Ovary (tissue), 9 donors: ENCODE measurements around the gene COL4A3. TPM values are rescaled to one million over a fixed set of nuclear protein-coding genes. Genes with fewer than 3 reads are reported as not detected.

Experiments
- DNase-seq, 5 donors: peaks; one replicate each; pipeline ENCODE4 v3.0.0-alpha.2; 2019 to 2020
- H3K27ac ChIP-seq, 2 donors: fragments of 200-600 bp; one replicate each; pipeline versions ENCODE4 v1.5.1 to v1.8.0; 2019 to 2022
- H3K27me3 ChIP-seq: fragments of 200-600 bp; one replicate; pipeline ENCODE4 v1.8.0; 2022
- H3K36me3 ChIP-seq: fragments of 200-600 bp; sonication (generic); one replicate; pipeline ENCODE4 v1.5.1; 2019
- H3K4me1 ChIP-seq: one replicate; pipeline ENCODE4 v1.8.1; 2013; ENCODE audit warnings: mild to moderate bottlenecking, moderate library complexity; ENCODE audit not compliant: insufficient read depth
- H3K4me3 ChIP-seq: fragments of 200-600 bp; sonication (generic); one replicate; pipeline ENCODE4 v1.5.1; 2017
- H3K9me3 ChIP-seq, 2 donors: fragments of 200-600 bp in 1 of 2; sonication (generic) in 1 of 2; one replicate each; pipeline versions ENCODE4 v1.5.1 to v1.8.1; 2013 to 2019; ENCODE audit warnings: mild to moderate bottlenecking in 1 of 2, moderate library complexity in 1 of 2
- CTCF ChIP-seq, 3 donors: fragments of 450-650 bp in 2 of 3; fragments of 200-600 bp in 1 of 3; IDR thresholded peaks; one replicate each; pipeline versions ENCODE4 v1.5.1 to v1.8.0; 2016 to 2022; ENCODE audit warnings: antibody characterized with exemption in 3 of 3, mild to moderate bottlenecking in 1 of 3
- EP300 ChIP-seq: sonication (generic); formaldehyde crosslinking; IDR thresholded peaks from one replicate; pipeline ENCODE4 v1.6.1; 2017; ENCODE audit warnings: antibody characterized with exemption
- POLR2A ChIP-seq: fragments of 450-650 bp; IDR thresholded peaks from one replicate; pipeline ENCODE4 v1.6.1; 2017; ENCODE audit warnings: antibody characterized with exemption, mild to moderate bottlenecking, moderate library complexity
- WGBS, 3 donors: extraction: QIAGEN DNeasy Blood & Tissue Kit in 1 of 3; methylation state at CpG; one replicate each; pipeline versions ENCODE4 v1.1.5 to v1.1.7; 2013 to 2017; 5-methylcytosine and 5-hydroxymethylcytosine counted together
- intact Hi-C, 4 donors: fragments of 100-400 bp; cut with DNase I; formaldehyde crosslinking; loops; one replicate each; pipeline versions ENCODE4 v1.11.0 to v1.15.1; 2022 to 2023
- polyA plus RNA-seq, 2 donors: library from polyadenylated mRNA; stranded (reverse); fragments of 200-250 nt in 1 of 2; fragments of 350-450 nt in 1 of 2; fragmentation: Illumina TruSeq in 1 of 2; extraction: RNeasy Lipid Tissue Mini Kit (QIAGEN cat#74804) in 1 of 2; gene quantifications; one replicate each; pipeline ENCODE4 v1.2.3, GENCODE V29; 2013 to 2014
- total RNA-seq, 7 donors: library from RNA; depleted of rRNA in 2 of 7; stranded (reverse); fragments of >200 nt in 2 of 7; fragmentation: NEBNext Ultra II Directional in 3 of 7; extraction: Animal tissue kit (Norgen Biotek cat#: 25700) in 3 of 7; gene quantifications; one replicate each; pipeline versions ENCODE4 v1.1.0 to v1.2.4, GENCODE V29; 2016 to 2023
- donor health status: DM: no; HTN: no; CAD: no; lungs with moderate emphysema.
- donor health status: DM: no; HTN: no; CAD: no.
- donor health status: Bipolar disorder and iron deficiency.
- donor health status: DM: yes; HTN: yes; CAD: no.
- donor health status: DM: no; HTN: no; CAD: no.
- donor health status: DM: yes; HTN: yes; CAD: no.

The COL4A3 gene
- total and polyA plus RNA-seq, 9 donors = 0.47 to 14.1 (median 2.9) TPM

GRCh38 chr2:227182765-227183164, 18.3 kb downstream of the COL4A3 start:
- no peak for TF ChIP-seq CTCF (IDR thresholded peaks at IDR 0.05)
- intact Hi-C loops = no loop called here
- Histone ChIP-seq H3K4me1 (peaks cover 8% of the 10 kb centered on the region), H3K36me3 (no peaks in the 10 kb centered on the region), H3K4me3 (no peak overlapping the region), H3K27me3 (no peaks in the 10 kb centered on the region), H3K27ac (no peak overlapping the region), H3K9me3 (no peaks in the 10 kb centered on the region)
- DNase-seq = no peak

GRCh38 chr2:227183657-227184367, 19.4 kb downstream of the COL4A3 start:
- WGBS, 3 donors = 73 to 81% (median 77%) methylated on average over 2 of the region's 2 CpGs
- H3K4me3 ChIP-seq = no peak overlapping the region
- TF ChIP-seq CTCF (IDR thresholded peaks at IDR 0.05) (no peak), EP300 (no peak), POLR2A (no peak)
- intact Hi-C loops = no loop called here
- H3K36me3 ChIP-seq = no peaks in the 10 kb centered on the region
- H3K27ac ChIP-seq = no peak overlapping the region
- H3K9me3 ChIP-seq = no peaks in the 10 kb centered on the region
- H3K4me1 ChIP-seq = peaks cover 10% of the 10 kb centered on the region
- DNase-seq = no peak
- no peaks in the 10 kb centered on the region for H3K27me3 ChIP-seq

- Histone ChIP-seq H3K4me1 (peaks cover 11% of the 10 kb centered on the region), H3K36me3 (no peaks in the 10 kb centered on the region), H3K27ac (no peak overlapping the region), H3K4me3 (no peak overlapping the region), H3K9me3 (no peaks in the 10 kb centered on the region), H3K27me3 (no peaks in the 10 kb centered on the region)
- DNase-seq = no peak
- intact Hi-C loops = no loop called here
- TF ChIP-seq CTCF (IDR thresholded peaks at IDR 0.05) (no peak), POLR2A (no peak), EP300 (no peak)
- WGBS, 3 donors = 93 to 95% (median 94%) methylated on average over 6 of the region's 6 CpGs
Measured at GRCh38 chr2:227185615-227186232, 21.3 kb downstream of the COL4A3 start.

- 36 to 63% (median 61%) methylated on average over 1 of the region's 1 CpG for WGBS, 3 donors
- intact Hi-C loops = no loop called here
- Histone ChIP-seq H3K4me1 (peaks cover 12% of the 10 kb centered on the region), H3K27me3 (no peaks in the 10 kb centered on the region), H3K27ac (no peak overlapping the region), H3K9me3 (no peaks in the 10 kb centered on the region), H3K36me3 (no peaks in the 10 kb centered on the region), H3K4me3 (no peak overlapping the region)
- DNase-seq = no peak
- TF ChIP-seq CTCF (IDR thresholded peaks at IDR 0.05) (no peak), POLR2A (no peak), EP300 (no peak)
Measured at GRCh38 chr2:227186751-227187150, 22.3 kb downstream of the COL4A3 start.
